Measurements from ENCODE around the gene KLK5.
"Not testable (repeated sequence)": the region's sequence is repeated elsewhere in the genome, so short reads cannot be mapped to it uniquely, and the experiment has no call there.

Gene KLK5

GRCh38 chr19:50952910-50953309 is at the start of gene KLK5:
Gene KLK5, minus strand, starts transcription at chr19:50953038. Its CDS starts 381 bp downstream, at chr19:50952657.
- no peak for DNase-seq

GRCh38 chr19:51002089-51002532 is 49.3 kb upstream of the KLK5 start:
- DNase-seq, result no peak

- DNase-seq, result no peak
These were observed 48.7 kb upstream of the KLK5 start, which contains the start of gene KLK8 for GRCh38 chr19:51001515-51001914. Gene KLK8, minus strand, starts transcription at chr19:51001604. Its CDS starts 437 bp downstream, at chr19:51001167.

GRCh38 chr19:51000981-51001380 is 48.1 kb upstream of the KLK5 start:
- DNase-seq, result no peak

GRCh38 chr19:51000426-51000825 is 47.6 kb upstream of the KLK5 start:
- no peak for DNase-seq

- DNase-seq, result no peak
These were observed 45.8 kb upstream of the KLK5 start for GRCh38 chr19:50998686-50999085.

GRCh38 chr19:50998061-50998460 is 45.2 kb upstream of the KLK5 start:
- no peak for DNase-seq

GRCh38 chr19:50994129-50994528 is 41.3 kb upstream of the KLK5 start:
- no peak for DNase-seq

- DNase-seq, result no peak
These were observed 39.8 kb upstream of the KLK5 start for GRCh38 chr19:50992666-50993035.

- not testable (repeated sequence) for DNase-seq
These were observed 31.6 kb upstream of the KLK5 start for GRCh38 chr19:50984416-50984815.

- DNase-seq, result no peak
These were observed 30.9 kb upstream of the KLK5 start, which contains the start of gene KLK7 for GRCh38 chr19:50983625-50984292. Gene KLK7, minus strand, starts transcription at chr19:50983917. Its CDS starts 1,518 bp downstream, at chr19:50982399.

- DNase-seq, result no peak
These were observed 29.3 kb upstream of the KLK5 start for GRCh38 chr19:50982186-50982585.

GRCh38 chr19:50981587-50982146 is 28.8 kb upstream of the KLK5 start:
- no peak for DNase-seq

- DNase-seq, result no peak
These were observed 27.4 kb upstream of the KLK5 start for GRCh38 chr19:50980208-50980607.

GRCh38 chr19:50979758-50980157 is 26.9 kb upstream of the KLK5 start:
- no peak for DNase-seq

- DNase-seq, result no peak
These were observed 26.0 kb upstream of the KLK5 start for GRCh38 chr19:50978772-50979390.

- DNase-seq, result no peak
These were observed 24.8 kb upstream of the KLK5 start for GRCh38 chr19:50977626-50978025.

- DNase-seq, result no peak
These were observed 22.9 kb upstream of the KLK5 start for GRCh38 chr19:50975766-50976165.

- no peak for DNase-seq
These were observed 22.1 kb upstream of the KLK5 start for GRCh38 chr19:50974702-50975556.

- no peak for DNase-seq
These were observed 20.0 kb upstream of the KLK5 start for GRCh38 chr19:50972795-50973376.

- not testable (repeated sequence) for DNase-seq
These were observed 17.0 kb upstream of the KLK5 start for GRCh38 chr19:50969810-50970209.

GRCh38 chr19:50969413-50969760 is 16.5 kb upstream of the KLK5 start, which contains the start of gene KLK6:
Gene KLK6, minus strand, starts transcription at chr19:50969591. Its CDS starts 1,487 bp downstream, at chr19:50968104.
- DNase-seq, result no peak

Data from NCI-H2081 treated with DMSO at 0.1 percent for 48 hours (cell line).